Effector CD4-positive, alpha-beta T cell (primary cell): ENCODE results near the gene SLC1A4.
"Not testable (repeated sequence)": the region's sequence is repeated elsewhere in the genome, so short reads cannot be mapped to it uniquely, and the experiment has no call there.

Experiments
- DNase-seq: peaks from one replicate; pipeline ENCODE4 v3.0.0-alpha.2; 2020

The SLC1A4 gene

DNA sequence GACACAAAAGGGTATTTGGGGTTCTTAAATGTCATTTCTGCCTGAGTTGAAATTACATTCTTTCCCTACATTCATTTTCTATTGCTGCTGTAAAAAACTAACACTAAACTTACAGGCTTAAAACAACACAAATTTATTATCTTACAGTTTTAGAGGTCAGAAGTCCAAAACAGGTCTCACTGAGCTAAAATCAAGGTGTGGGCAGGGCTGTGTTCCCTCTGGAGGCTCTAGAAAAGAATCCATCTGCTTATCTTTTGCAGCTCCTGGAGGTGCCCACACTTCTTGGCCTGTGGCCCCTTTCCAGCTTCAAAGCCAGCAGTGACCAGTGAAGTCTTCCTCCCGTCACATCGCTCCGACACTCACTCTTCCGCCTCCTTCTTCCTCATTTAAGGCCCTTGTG lies 23.2 kb upstream of the SLC1A4 start:
- DNase-seq: no peak

DNA sequence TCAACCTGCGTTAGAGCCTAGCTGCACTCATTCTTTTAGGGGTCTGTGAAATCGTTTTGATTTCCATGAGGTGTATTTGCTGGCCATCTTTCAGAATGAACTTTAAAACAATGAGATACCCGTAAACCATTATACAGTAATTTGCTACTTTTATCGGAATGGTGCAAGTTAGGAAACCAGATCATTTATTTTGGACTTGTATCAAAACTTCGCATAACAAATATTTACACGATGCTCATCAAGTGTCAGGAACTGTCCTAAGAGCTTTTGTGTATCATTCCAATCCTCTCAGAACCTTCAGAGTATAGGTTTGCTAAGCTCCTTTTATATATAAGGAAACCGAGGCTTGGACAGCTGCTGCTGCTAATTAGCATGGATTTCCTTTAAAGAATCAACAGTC lies 22.4 kb upstream of the SLC1A4 start:
- DNase-seq: no peak

DNA sequence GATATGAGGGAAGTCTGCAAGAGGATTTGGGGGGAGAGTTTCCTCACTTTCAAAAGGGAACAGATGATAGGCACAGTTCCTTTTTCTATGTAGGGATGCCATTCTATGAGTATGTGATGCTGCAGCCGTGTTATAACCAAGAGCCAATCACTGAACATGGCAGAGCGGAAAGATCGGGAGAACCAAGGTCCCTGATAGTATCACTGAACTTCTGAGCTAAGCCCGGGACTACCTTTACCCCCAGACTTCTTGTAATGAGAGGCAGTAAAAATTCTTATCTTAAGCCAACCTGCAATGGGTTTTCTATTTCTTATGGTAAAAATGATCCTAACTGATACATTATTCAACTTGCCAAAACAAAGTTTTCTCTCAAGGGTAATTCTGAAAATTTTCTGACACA lies 21.6 kb upstream of the SLC1A4 start:
- no peak for DNase-seq

DNA sequence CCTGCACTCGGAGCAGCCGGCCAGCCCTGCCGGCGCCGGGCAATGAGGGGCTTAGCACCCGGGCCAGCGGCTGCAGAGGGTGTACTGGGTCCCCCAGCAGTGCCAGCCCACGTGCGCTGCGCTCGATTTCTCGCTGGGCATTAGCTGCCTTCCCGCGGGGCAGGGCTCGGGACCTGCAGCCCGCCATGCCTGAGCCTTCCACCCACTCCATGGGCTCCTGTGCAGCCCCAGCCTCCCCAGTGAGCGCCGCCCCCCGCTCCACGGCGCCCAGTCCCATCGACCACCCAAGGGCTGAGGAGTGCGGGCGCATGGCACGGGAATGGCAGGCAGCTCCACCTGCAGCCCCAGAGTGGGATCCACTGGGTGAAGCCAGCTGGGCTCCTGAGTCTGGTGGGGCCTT lies 20.1 kb upstream of the SLC1A4 start:
- DNase-seq: not testable (repeated sequence)

DNA sequence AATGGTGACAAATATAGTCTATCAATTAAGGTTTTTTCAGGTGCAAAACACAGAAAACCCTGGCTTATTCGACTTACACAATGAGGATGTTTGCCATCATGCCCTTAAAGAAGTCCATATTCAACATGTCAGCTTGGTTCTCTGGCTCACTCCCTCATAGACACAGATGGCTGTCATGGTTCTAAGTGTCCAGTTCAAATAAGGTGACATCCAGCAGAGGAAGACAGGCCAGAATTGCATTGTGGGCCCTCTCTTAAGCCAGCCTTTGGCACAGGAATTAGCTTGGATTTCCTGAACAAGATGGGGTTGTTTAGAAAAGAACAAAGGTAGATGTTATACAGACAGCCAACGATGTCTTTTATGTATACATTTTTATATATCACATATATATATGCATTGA lies 18.7 kb upstream of the SLC1A4 start:
- no peak for DNase-seq

DNA sequence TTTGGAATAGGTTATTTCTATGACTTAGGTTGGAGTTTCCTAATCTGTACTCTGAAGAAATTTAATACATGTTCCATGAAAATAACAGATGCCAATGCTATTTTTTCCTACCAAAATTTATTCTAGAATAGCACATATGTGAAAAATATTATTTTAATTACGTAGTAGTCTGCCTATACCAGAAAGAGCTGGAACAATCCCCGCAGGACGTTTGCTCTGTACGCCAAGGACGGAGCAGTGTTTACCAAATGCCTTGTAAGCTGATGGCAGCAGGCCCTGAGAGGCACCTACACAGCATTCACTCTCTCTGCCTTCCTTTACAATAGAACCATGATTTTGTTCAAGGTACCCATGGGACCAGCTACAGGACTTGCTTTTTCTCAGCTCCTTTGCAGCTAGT lies 16.8 kb upstream of the SLC1A4 start:
- DNase-seq: no peak

DNA sequence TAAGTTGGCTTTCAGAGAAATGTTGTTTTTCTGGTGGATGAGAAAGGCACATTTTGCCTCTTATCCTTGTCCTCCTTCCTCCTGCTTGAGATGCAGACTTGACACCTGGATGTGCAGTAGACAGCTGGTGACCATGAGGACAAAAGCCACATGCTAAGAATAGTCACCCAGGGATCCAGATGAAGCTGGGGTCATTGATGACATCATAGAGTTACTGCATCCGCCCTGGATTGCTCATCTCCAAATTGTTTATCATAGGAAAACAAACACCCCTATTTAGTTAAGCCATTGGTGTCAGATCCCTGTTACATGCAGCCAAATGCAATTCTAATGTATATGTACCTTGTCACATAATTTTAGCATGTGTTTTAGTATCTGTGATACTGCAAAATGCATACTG lies 16.3 kb upstream of the SLC1A4 start:
- DNase-seq: no peak

DNA sequence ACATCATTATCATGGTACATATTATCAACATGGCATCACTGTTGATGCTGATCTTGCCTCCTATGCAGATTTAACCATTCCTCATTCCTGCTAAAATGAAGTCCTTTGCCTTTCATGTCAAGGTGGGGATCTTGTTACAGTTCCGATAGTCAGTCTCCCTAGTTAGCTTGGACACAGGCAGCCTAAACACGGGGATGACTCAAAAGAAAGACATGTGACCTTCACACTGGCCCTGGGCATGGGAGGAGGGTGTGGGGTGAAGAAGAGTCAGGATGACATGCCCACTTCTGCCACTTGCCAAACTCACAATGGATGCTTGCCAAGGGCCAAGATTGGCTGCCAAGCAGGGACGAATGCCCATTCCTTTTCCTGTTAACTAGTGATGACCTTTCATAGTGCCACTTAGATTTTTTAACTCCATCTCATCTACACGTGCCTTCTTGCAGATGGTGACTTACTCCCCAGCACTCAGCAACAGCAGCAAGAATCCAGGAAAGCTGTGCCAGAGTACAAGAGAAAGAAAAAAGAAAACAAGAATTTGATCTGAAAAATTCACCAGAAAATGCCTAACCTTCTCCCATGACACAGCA lies 13.9 kb upstream of the SLC1A4 start:
- no peak for DNase-seq

DNA sequence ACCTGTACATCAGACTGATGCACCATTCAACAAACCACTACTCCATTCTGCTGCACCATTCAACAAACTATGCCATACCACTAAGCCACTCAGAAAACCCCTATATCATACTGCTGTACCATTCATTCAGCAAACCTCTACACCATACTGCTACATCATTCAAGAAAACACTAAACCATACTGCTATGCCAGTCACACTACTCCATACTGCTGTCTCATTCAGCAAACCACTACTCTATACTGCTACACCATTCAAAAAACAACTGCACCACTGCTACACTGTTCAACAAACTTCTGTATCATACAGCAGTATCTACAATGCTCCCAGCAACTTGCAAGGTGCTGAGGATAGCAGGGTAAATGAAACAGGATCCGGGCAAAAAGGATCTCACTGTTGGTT lies 12.9 kb upstream of the SLC1A4 start:
- no peak for DNase-seq

DNA sequence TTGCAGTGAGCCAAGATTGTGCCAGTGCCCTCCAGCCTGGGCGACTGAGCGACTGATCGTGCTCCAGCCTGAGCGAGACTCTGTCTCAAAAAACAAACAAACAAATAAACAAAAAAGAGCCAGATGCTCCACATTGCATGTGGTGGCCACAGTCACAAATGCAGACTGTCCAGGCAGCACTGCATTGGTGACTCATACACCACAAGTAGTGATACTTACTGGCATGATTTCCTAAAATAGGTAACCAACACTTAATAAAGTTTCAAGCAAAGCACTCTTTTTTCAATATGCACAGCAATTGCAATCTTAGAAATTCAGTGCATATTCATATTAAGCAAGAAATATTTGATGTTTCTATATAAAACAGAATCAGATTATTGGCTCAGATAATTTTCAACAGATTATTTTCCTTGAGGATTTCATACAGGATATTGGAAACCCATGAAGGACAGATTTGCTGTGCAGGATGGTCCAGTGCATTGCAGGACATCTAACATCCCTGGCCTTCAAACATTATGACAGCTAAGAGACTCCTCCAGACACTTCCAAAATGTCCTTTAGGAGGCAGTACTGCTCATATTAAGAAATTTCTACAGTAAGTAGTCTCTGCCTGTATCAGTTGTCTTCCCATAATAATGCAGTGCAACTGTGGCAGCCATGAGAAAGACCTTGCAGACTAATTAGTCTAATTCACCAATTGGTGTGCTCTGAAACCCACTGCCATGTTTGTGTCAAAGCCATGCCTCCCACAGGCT lies 10.5 kb upstream of the SLC1A4 start:
- no peak for DNase-seq

DNA sequence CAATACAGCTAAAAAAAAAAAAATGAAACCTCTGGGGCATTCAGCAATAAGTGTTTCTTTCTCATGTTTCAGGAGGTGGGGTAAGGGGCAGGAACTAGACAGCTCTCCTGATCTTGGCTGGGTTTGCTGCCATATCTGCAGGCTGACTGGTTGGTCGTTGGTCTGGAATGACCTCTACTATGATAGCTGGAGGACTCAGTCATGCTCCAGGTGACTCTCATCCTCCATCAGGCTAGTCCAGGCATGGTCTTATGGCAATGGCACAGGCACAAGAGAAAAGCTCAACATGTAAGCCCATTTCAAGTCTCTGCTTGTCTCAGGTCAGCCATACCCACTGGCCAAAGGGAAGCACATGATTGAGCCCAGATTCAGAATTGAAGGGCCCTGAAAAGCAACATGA lies 9.5 kb upstream of the SLC1A4 start:
- DNase-seq: no peak

DNA sequence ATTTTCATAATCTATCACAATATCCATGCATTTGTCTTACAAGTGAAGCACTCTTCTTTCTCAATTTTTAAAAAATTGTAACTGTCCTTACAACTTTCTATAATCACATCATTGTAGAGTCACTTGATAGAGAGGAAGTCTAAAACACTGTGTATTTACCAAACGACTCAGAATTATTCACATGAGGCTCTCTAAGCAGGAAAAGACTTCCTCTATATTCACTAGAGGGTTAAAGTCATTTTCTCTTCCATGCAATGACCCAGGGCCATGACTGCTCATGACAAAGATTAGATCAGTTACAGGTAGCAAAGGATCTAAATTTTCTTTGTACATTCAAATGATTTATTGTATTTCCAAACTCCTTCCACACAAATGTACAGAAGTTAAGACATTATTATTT lies 9.0 kb upstream of the SLC1A4 start:
- no peak for DNase-seq

DNA sequence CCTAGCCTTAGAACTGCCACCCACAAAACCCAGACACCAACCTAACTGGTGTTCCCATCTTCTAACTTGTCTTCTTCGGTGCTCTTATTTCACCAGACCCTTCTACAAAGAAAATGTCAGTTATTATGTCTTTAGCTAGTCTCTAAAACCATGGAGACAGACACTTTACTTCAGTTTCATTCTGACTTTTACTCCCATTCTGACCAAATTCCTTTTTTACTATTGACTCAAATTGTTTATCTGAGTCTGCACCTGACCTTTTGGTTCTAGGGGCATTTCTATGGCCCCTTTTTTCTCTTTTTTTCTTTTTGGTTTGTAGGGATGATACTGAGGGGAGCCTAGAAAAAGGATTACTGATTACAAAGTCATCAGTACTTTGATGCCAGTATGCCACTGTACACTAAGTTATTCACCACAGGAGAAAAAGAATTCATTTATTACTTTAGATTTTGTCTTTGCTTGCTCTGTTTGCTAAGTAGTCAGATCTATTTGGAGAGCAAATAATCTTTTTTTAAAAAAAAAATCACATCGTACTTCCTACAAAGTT lies 6.8 kb upstream of the SLC1A4 start:
- no peak for DNase-seq

DNA sequence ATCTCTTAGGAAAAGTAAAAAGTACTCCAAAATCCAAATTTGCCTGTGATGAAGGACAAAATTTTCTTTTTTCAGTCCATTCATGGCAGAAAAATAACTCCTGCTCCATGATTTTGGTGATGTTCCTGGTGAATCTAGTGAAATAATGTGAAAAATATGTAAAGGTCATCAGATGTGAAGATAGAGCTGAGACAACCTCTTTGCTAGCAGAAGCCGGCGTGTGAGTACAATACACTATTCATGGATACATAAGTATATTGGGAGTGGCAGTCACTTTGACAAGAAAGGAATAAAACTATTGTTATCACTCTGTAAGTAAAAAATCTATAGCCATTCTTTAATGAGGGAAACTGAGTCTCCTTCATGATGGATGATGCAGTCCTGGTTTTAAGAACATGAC lies 6.3 kb upstream of the SLC1A4 start:
- DNase-seq: no peak

DNA sequence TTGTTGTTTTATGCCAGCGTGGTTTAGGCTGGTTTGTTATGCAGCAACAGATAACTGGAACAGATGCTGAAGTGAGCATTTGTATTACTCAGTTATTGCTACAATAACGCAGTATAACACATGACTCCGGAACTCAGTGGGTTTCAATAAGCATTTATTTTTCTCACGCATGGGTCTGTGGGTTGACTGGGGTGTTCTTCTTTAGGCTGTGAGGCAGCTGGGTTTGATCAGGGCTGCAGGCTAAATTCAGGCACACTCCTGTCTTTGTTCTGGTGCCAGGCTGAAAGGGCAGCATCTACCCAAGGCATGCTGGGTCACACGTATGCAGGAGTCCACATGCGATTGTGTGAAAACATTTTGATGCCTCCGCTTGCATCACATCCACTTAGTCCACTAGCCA lies 3.8 kb upstream of the SLC1A4 start:
- DNase-seq: no peak

DNA sequence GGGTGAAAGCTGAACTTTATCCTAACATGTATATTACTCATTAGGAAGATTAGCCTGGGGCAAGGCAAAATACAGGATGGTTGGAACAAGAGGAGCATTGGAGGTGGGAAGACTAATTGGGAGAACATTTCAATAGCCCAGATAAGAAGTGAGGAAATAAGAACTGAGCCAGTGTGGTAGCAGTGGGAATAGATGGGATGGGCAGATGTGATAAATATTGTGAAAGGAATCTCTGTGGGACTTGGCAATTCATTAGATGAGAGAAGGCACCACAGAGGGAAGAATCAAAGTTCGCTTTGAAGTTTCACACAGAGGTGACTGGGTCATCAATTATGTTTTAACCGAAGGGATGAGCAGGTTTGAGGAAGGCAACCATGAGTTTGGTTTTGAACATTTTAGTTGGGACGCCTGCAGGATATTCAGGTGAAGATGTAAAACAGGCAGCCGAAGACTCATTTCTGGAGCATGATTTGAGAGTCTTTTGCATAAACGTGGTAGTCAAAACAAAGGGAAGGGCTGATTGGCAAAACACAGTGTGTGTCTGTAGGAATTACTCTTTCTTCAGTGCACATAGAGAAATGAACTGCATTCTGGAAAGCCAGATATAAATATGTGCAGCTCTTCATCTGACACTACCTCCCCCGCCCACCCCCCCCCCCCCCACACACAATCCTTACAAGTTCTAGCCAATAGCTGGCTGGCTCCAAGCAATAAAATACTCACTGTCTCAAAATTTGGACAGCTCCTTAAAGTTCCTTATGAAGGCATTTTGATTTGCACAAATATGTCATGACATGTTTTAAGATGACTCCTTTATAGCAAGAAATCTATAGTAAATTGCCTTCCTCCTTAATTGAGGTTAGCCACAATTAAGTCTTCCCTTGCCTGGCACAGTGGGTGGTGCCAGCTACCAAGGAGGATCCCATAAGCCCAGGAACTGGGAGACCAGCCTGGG lies 1.9 kb upstream of the SLC1A4 start:
- no peak for DNase-seq

DNA sequence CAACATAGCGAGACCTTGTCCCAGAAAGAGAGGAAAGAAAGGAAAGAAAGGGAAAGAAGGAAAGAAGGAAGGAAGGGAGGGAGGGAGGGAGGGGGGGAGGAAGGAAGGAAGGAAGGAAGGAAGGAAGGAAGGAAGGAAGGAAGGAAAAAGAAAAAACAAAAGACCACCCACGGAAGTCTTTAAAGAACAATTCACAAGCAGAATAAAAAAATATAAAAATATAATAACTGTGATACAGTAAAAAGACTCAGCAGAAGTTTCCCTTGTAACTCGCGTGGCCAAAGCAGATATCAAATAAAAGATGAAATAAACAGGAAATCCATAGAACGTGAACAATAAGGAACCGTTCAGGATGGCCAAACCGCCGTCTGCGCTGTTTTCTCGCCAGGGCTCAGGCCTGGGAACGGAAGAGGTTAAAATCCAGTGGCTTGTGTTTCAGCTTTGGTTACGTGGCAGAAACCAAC lies 1.2 kb upstream of the SLC1A4 start:
- no peak for DNase-seq

DNA sequence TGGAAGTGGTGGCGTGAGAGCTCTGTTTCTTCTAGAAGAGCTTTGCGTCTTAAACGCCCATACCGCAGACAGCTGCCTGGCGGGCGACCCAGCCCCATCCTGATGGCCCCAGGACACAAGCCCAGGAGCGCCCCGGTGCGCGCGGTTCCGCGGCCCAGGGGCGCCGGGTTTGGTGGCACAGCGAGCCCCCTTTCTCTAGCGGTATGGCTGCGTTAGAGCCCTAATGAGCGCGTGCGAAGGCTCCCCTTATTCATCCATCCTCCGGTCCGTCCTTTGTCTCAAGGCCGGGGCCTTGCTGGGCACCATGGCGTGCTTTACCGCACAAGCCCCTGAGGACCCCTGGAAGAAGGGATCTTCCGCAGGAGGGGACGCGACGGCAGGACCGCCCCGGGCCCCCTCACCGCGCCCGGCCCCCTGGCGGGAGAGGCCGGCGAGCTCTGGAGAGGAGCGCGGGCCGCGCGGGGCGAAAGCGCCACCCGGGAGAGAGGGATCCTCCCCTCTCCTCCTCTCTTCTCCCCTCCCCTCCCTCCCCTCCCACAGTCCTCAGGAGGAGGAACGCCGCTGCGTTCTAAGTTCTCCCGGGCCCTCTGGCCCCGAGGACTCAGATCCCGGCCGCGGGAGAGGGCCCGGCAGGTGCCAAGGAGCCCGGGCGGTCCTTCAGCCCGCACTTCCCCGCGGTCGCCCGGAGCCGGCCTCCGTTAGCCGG lies 626 bp upstream of the SLC1A4 start:
- peak; percentile 12 for DNase-seq

DNA sequence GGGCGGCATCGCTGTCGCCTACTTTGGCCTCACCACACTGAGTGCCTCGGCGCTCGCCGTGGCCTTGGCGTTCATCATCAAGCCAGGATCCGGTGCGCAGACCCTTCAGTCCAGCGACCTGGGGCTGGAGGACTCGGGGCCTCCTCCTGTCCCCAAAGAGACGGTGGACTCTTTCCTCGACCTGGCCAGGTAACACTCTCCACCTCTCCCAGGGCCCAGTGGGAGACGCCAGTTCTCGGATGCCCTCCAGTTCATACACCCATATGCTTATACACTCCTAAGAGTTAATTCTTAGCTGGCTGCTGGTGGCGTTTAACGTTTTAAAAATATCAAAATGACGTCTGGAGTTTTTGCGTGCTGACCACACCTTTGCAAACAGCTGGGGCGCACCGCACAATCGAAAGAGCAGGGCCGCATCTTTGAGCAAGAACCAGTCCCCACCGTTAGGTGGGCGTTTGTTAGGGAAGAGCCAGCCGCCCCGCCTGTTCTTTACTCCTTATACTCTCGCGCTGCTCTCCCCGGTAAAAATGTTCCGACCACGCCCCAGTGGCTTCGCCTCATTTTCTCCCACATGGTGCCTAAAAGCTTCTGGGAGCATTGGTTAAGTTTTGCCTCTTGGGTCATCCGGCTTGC lies 899 bp downstream of the SLC1A4 start:
- DNase-seq: no peak

DNA sequence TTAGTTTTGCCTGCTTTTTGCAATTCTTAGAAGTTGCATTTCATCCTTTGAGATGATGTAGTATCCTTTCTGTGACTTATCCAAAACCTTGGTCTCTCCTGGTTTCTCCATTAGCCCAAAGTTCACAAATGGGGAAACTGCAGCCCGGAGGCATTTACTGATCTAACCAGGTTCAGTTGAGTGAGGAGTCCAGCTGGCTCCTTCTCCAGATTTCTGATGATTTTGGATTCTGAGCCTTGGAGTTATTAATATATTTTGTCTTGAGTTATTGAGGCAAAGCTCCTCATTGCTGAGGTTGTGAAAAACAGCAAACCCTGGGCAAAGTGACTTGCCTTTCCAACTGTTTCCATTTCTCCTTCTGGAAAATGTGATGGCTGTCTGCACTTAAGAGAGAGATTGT lies 1.7 kb downstream of the SLC1A4 start:
- no peak for DNase-seq

DNA sequence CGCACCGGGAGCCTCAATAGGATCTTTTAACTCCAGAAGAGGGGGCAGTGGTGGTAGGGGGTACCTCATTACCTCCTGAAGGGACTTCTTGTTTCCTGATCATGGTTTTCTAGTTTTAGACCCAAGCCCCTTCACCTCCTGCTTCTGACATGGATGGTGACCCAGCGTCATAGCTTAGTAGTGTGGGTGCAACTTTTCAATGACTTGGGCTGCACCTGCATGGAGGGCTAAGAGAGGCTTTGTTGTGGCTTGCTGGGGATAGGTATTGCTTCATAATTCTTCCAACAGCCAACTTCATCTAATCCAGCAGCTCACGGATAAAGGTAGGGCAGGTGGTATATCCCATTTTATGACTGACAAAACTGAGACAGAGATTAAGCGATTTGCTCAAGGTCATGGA lies 3.0 kb downstream of the SLC1A4 start:
- no peak for DNase-seq

DNA sequence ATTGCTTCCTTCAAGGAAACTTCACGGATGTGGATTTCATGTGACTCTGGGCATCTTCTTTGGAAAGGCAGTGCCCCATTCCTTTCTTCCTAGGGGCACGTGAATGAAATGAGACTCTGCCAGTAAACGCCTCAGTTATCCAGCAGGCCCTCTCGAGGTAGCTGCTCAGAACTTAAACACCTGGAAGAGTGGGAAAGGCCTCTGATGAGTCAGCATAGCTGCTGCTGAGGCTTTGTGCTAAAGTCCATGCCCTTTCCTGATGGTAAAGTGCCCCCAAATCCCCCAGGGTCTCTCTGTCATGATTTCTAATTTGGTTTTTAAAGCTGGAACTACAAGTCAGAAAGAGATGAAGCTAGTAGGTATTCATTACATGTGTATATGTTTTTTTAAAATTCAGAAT lies 3.8 kb downstream of the SLC1A4 start:
- no peak for DNase-seq
